AG09309 (cell line): ENCODE data around the gene KIAA1614.
"Not testable (repeated sequence)": the region's sequence is repeated elsewhere in the genome, so short reads cannot be mapped to it uniquely, and the experiment has no call there.

Experiments used
- DNase-seq: peaks from one replicate; pipeline ENCODE4 v3.0.0-alpha.2; 2010; ENCODE audit warnings: low read depth
- H3K4me3 ChIP-seq: 2 replicates; pipeline ENCODE4 v1.5.1; 2011; ENCODE audit warnings: mild to moderate bottlenecking, low read depth, low read length, moderate library complexity; ENCODE audit not compliant: control insufficient read depth
- TF ChIP-seq, protein P1 (sequence below): IDR thresholded peaks from 2 replicates; pipeline ENCODE4 v1.5.1; 2011; ENCODE audit warnings: mild to moderate bottlenecking, low read depth, low read length, inconsistent platforms; ENCODE audit not compliant: insufficient read depth, control insufficient read depth; ENCODE audit errors: missing control alignments

KIAA1614 gene

GRCh38 chr1:180966744-180967536 is 54.2 kb downstream of the KIAA1614 start:
- DNase-seq = no peak
- TF ChIP-seq, protein P1, sequence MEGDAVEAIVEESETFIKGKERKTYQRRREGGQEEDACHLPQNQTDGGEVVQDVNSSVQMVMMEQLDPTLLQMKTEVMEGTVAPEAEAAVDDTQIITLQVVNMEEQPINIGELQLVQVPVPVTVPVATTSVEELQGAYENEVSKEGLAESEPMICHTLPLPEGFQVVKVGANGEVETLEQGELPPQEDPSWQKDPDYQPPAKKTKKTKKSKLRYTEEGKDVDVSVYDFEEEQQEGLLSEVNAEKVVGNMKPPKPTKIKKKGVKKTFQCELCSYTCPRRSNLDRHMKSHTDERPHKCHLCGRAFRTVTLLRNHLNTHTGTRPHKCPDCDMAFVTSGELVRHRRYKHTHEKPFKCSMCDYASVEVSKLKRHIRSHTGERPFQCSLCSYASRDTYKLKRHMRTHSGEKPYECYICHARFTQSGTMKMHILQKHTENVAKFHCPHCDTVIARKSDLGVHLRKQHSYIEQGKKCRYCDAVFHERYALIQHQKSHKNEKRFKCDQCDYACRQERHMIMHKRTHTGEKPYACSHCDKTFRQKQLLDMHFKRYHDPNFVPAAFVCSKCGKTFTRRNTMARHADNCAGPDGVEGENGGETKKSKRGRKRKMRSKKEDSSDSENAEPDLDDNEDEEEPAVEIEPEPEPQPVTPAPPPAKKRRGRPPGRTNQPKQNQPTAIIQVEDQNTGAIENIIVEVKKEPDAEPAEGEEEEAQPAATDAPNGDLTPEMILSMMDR = no peak
- no peak overlapping the region for H3K4me3 ChIP-seq

DNA sequence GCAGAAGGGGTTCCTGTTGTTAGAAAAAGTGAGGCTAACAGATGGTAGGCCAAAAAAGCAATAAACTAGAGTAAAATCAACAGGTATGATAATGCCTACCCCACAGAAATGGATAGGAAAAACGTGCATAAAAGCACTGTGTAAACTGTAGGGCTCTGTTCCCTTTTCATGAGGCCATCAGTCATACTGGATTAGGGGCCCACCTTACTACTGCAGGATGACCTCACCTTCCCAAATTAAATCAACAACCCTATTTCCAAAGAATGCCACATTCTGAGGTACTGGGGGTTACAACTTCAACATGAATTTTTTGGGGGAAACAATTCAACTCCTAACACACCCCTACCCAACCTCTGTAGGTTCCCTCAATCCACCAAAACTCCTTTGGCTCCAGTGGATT is 54.9 kb downstream of the KIAA1614 start:
- TF ChIP-seq, protein P1 = no peak
- no peak for DNase-seq
- no peak overlapping the region for H3K4me3 ChIP-seq

GRCh38 chr1:180968834-180969233 is 56.1 kb downstream of the KIAA1614 start:
- not testable (repeated sequence) for DNase-seq, H3K4me3 ChIP-seq

GRCh38 chr1:180969434-180969833 is 56.7 kb downstream of the KIAA1614 start:
- TF ChIP-seq, protein P1 = no peak

GRCh38 chr1:180970333-180971079 is 57.8 kb downstream of the KIAA1614 start:
- no peak overlapping the region for H3K4me3 ChIP-seq
- DNase-seq = no peak
- TF ChIP-seq, protein P1 = no peak

More at GRCh38 chr1:180969434-180969833, 56.7 kb downstream of the KIAA1614 start:
- H3K4me3 ChIP-seq = no peak overlapping the region
- DNase-seq = no peak

- no peak for DNase-seq
- TF ChIP-seq, protein P1 = no peak
- no peak overlapping the region for H3K4me3 ChIP-seq
Measured at GRCh38 chr1:180971273-180971997, 58.7 kb downstream of the KIAA1614 start.
